Measurements from ENCODE around the gene DNAJB13.

- TF ChIP-seq, protein P1, sequence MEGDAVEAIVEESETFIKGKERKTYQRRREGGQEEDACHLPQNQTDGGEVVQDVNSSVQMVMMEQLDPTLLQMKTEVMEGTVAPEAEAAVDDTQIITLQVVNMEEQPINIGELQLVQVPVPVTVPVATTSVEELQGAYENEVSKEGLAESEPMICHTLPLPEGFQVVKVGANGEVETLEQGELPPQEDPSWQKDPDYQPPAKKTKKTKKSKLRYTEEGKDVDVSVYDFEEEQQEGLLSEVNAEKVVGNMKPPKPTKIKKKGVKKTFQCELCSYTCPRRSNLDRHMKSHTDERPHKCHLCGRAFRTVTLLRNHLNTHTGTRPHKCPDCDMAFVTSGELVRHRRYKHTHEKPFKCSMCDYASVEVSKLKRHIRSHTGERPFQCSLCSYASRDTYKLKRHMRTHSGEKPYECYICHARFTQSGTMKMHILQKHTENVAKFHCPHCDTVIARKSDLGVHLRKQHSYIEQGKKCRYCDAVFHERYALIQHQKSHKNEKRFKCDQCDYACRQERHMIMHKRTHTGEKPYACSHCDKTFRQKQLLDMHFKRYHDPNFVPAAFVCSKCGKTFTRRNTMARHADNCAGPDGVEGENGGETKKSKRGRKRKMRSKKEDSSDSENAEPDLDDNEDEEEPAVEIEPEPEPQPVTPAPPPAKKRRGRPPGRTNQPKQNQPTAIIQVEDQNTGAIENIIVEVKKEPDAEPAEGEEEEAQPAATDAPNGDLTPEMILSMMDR (IDR thresholded peaks at IDR 0.05; ENCODE audit: low read depth, low read length, poor library complexity, severe bottlenecking): no peak
- TF ChIP-seq EZH2phosphoT487 (IDR thresholded peaks at IDR 0.05; ENCODE audit: borderline replicate concordance, low read length): no peak
Observed at GRCh38 chr11:74009230-74009547, 58.4 kb downstream of the DNAJB13 start.

Measured in DOHH2 (cell line).